Neural cell (in vitro differentiated cells): ENCODE measurements around the gene KIF4A. TPM values are rescaled to one million over a fixed set of nuclear protein-coding genes. Genes with fewer than 3 reads are reported as not detected.

Experiments used
- H2AFZ ChIP-seq: fragments of 200-600, 300-800 bp; sonication (generic), shearing (Covaris generic); 2 replicates; pipeline ENCODE4 v1.6.0; 2014; ENCODE audit warnings: low read depth, mild to moderate bottlenecking, antibody characterized with exemption, low read length, moderate library complexity
- H3F3A ChIP-seq: fragments of 200-600 bp; shearing (Covaris generic); 2 replicates; pipeline ENCODE4 v1.6.1; 2016; ENCODE audit warnings: mild to moderate bottlenecking, moderate library complexity, mixed read lengths, antibody characterized with exemption, low read length; ENCODE audit not compliant: insufficient read depth, poor library complexity, severe bottlenecking
- H3K27ac ChIP-seq: fragments of 200-600, 300-800 bp; sonication (generic), shearing (Covaris generic); 2 replicates; pipeline ENCODE4 v1.5.1; 2014; ENCODE audit warnings: mild to moderate bottlenecking, low read length, moderate library complexity
- H3K27me3 ChIP-seq: fragments of 300-800, 200-600 bp; sonication (generic), shearing (Covaris generic); 2 replicates; pipeline ENCODE4 v1.6.0; 2014; ENCODE audit warnings: mild to moderate bottlenecking, low read depth, low read length, moderate library complexity; ENCODE audit not compliant: insufficient read depth
- H3K36me3 ChIP-seq: fragments of 300-800, 200-600 bp; sonication (generic), shearing (Covaris generic); 2 replicates; pipeline ENCODE4 v1.5.1; 2014; ENCODE audit warnings: mild to moderate bottlenecking, antibody characterized with exemption, low read length, moderate library complexity; ENCODE audit not compliant: insufficient read depth
- H3K4me2 ChIP-seq: fragments of 300-800, 200-600 bp; sonication (generic), shearing (Covaris generic); 2 replicates; pipeline ENCODE4 v1.6.0; 2014; ENCODE audit warnings: mild to moderate bottlenecking, low read length
- H3K4me3 ChIP-seq: fragments of 300-800, 200-600 bp; sonication (generic), shearing (Covaris generic); 2 replicates; pipeline ENCODE4 v1.5.1; 2014; ENCODE audit warnings: mild to moderate bottlenecking, low read length, moderate library complexity
- H3K79me2 ChIP-seq: fragments of 200-600 bp; shearing (Covaris generic); replicated peaks from 2 replicates; pipeline ENCODE4 v1.6.0; 2014; ENCODE audit warnings: mild to moderate bottlenecking, low read length, moderate library complexity; ENCODE audit not compliant: insufficient read depth
- H3K9ac ChIP-seq: fragments of 300-800, 200-600 bp; sonication (generic), shearing (Covaris generic); 2 replicates; pipeline ENCODE4 v1.6.1; 2016; ENCODE audit warnings: mild to moderate bottlenecking, low read length, mixed read lengths
- H3K9me2 ChIP-seq: fragments of 200-600 bp; shearing (Covaris generic); 2 replicates; pipeline ENCODE4 v1.6.1; 2016; ENCODE audit warnings: mild to moderate bottlenecking, low read length, mixed read lengths; ENCODE audit not compliant: insufficient read depth
- H3K9me3 ChIP-seq: fragments of 200-600, 300-800 bp; sonication (generic), shearing (Covaris generic); 2 replicates; pipeline ENCODE4 v1.6.1; 2016; ENCODE audit warnings: mild to moderate bottlenecking, mixed run types, low read length, moderate library complexity, mixed read lengths
- H4K20me1 ChIP-seq: fragments of 200-600 bp; shearing (Covaris generic); 2 replicates; pipeline ENCODE4 v1.6.1; 2016; ENCODE audit warnings: mild to moderate bottlenecking, mixed run types; ENCODE audit not compliant: insufficient read depth
- EP300 ChIP-seq: fragments of 450-650 bp; conservative IDR thresholded peaks from 2 replicates; pipeline ENCODE4 v1.6.1; 2014; ENCODE audit warnings: antibody characterized with exemption, mild to moderate bottlenecking, moderate library complexity; ENCODE audit not compliant: poor library complexity, severe bottlenecking
- EZH2 ChIP-seq: fragments of 200-600, 300-800 bp; shearing (Covaris generic), sonication (generic); IDR thresholded peaks from 2 replicates; pipeline ENCODE4 v1.6.1; 2014; ENCODE audit warnings: antibody characterized with exemption, low read length, borderline replicate concordance, mild to moderate bottlenecking; ENCODE audit not compliant: insufficient read depth, poor library complexity, severe bottlenecking
- MXI1 ChIP-seq: fragments of 450-650 bp; conservative IDR thresholded peaks from 2 replicates; pipeline ENCODE4 v1.6.1; 2014; ENCODE audit warnings: antibody characterized with exemption, mild to moderate bottlenecking; ENCODE audit not compliant: poor library complexity, severe bottlenecking
- POLR2AphosphoS5 ChIP-seq: IDR thresholded peaks from 2 replicates; pipeline ENCODE4 v1.6.1; 2012
- RAD21 ChIP-seq: fragments of 450-650 bp; conservative IDR thresholded peaks from 2 replicates; pipeline ENCODE4 v1.6.1; 2014; ENCODE audit warnings: antibody characterized with exemption, mild to moderate bottlenecking, moderate library complexity
- SMC3 ChIP-seq: fragments of 450-650 bp; conservative IDR thresholded peaks from 2 replicates; pipeline ENCODE4 v1.6.1; 2014; ENCODE audit warnings: antibody characterized with exemption, mild to moderate bottlenecking, moderate library complexity; ENCODE audit not compliant: poor library complexity
- TAF1 ChIP-seq: IDR thresholded peaks from 2 replicates; pipeline ENCODE4 v1.6.1; 2012; ENCODE audit warnings: low read depth
- polyA plus RNA-seq: library from polyadenylated mRNA; depleted of rRNA; stranded (reverse); fragments of >200 nt; gene quantifications from 2 replicates; pipeline ENCODE4 v1.2.3, GENCODE V29; 2014
- TF ChIP-seq, protein P1 (sequence below): IDR thresholded peaks from 2 replicates; pipeline ENCODE4 v1.6.1; 2012; ENCODE audit warnings: borderline replicate concordance
- TF ChIP-seq, protein P2 (sequence below): fragments of 450-650 bp; IDR thresholded peaks from 2 replicates; pipeline ENCODE4 v1.5.1; 2014; ENCODE audit warnings: antibody characterized with exemption, mild to moderate bottlenecking, moderate library complexity; ENCODE audit not compliant: poor library complexity, severe bottlenecking

KIF4A gene
- polyA plus RNA-seq, 1 donor from 2014 or later, result 1.1 TPM

DNA sequence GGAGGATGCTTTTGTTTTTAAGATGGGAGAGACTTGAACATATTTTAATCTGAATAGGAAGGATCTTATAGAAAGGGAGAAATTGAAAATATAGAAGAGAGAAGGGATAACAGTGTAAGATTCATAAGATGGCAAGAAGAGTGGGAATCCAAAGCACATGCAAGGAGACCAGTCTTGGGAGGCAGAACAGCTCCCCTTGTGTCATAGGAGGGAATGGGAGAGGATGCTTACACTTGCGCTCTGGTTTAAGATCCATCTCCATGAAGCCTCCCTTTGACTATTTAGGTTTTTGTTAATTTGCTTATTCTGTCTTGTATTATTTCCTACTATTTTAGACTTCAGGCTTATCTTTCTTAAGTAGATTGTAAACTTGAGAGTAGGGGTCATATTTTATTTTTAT, 42.7 kb downstream of the KIF4A start:
- Histone ChIP-seq H4K20me1 (no peaks in the 10 kb centered on the region), H3F3A (no peaks in the 10 kb centered on the region), H3K27ac (no peak overlapping the region), H3K9me2 (no peaks in the 10 kb centered on the region), H3K36me3 (no peaks in the 10 kb centered on the region), H2AFZ (no peak overlapping the region), H3K79me2 (no peaks in the 10 kb centered on the region), H3K9ac (no peak overlapping the region), H3K4me3 (no peak overlapping the region), H3K4me2 (no peak overlapping the region), H3K27me3 (no peaks in the 10 kb centered on the region), H3K9me3 (no peaks in the 10 kb centered on the region)
- TF ChIP-seq, protein P1, sequence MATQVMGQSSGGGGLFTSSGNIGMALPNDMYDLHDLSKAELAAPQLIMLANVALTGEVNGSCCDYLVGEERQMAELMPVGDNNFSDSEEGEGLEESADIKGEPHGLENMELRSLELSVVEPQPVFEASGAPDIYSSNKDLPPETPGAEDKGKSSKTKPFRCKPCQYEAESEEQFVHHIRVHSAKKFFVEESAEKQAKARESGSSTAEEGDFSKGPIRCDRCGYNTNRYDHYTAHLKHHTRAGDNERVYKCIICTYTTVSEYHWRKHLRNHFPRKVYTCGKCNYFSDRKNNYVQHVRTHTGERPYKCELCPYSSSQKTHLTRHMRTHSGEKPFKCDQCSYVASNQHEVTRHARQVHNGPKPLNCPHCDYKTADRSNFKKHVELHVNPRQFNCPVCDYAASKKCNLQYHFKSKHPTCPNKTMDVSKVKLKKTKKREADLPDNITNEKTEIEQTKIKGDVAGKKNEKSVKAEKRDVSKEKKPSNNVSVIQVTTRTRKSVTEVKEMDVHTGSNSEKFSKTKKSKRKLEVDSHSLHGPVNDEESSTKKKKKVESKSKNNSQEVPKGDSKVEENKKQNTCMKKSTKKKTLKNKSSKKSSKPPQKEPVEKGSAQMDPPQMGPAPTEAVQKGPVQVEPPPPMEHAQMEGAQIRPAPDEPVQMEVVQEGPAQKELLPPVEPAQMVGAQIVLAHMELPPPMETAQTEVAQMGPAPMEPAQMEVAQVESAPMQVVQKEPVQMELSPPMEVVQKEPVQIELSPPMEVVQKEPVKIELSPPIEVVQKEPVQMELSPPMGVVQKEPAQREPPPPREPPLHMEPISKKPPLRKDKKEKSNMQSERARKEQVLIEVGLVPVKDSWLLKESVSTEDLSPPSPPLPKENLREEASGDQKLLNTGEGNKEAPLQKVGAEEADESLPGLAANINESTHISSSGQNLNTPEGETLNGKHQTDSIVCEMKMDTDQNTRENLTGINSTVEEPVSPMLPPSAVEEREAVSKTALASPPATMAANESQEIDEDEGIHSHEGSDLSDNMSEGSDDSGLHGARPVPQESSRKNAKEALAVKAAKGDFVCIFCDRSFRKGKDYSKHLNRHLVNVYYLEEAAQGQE, result no peak
- TF ChIP-seq EZH2, result no peak

DNA sequence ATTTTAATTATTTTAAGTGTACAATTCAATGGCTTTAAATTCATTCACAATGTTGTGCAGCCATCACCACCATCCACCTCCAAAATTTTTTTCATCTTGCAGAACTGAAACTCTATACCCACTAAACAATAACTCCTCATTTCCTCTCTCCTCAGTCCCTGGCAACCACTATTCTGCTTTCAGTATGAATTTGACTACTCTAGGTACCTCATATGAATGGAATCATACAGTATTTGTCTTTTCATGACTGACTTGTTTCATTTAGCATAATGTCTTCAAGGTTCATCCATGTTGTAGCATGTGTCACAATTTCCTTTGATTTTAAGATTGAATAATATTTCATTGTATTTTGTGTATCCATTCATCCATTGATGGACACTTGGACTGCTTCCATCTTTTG, 46.9 kb downstream of the KIF4A start:
- Histone ChIP-seq H3K4me2 (no peak overlapping the region), H3K27me3 (no peaks in the 10 kb centered on the region), H2AFZ (no peak overlapping the region), H3K79me2 (no peaks in the 10 kb centered on the region), H3F3A (no peaks in the 10 kb centered on the region), H3K27ac (no peak overlapping the region), H3K36me3 (no peaks in the 10 kb centered on the region), H3K9ac (no peak overlapping the region), H4K20me1 (no peaks in the 10 kb centered on the region), H3K4me3 (no peak overlapping the region), H3K9me3 (no peaks in the 10 kb centered on the region), H3K9me2 (no peaks in the 10 kb centered on the region)
- TF ChIP-seq, protein P1, result no peak
- TF ChIP-seq EP300, result no peak
- no peak for TF ChIP-seq SMC3
- TF ChIP-seq, protein P2, sequence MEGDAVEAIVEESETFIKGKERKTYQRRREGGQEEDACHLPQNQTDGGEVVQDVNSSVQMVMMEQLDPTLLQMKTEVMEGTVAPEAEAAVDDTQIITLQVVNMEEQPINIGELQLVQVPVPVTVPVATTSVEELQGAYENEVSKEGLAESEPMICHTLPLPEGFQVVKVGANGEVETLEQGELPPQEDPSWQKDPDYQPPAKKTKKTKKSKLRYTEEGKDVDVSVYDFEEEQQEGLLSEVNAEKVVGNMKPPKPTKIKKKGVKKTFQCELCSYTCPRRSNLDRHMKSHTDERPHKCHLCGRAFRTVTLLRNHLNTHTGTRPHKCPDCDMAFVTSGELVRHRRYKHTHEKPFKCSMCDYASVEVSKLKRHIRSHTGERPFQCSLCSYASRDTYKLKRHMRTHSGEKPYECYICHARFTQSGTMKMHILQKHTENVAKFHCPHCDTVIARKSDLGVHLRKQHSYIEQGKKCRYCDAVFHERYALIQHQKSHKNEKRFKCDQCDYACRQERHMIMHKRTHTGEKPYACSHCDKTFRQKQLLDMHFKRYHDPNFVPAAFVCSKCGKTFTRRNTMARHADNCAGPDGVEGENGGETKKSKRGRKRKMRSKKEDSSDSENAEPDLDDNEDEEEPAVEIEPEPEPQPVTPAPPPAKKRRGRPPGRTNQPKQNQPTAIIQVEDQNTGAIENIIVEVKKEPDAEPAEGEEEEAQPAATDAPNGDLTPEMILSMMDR, result no peak
- no peak for TF ChIP-seq TAF1
- no peak for TF ChIP-seq MXI1
- no peak for TF ChIP-seq RAD21
- no peak for TF ChIP-seq POLR2AphosphoS5
- TF ChIP-seq EZH2, result no peak
